GM18502 (cell line): Measurements from ENCODE around the gene SFN.

Experiments
- ATAC-seq: cut with Tn5 transposase; IDR thresholded peaks from one replicate; pipeline ENCODE4 v1.9.1; 2021; ENCODE audit warnings: mild to moderate bottlenecking; ENCODE audit not compliant: unreplicated experiment, poor library complexity

SFN gene

GRCh38 chr1:26907071-26907917, 44.3 kb downstream of the SFN start:
- ATAC-seq = no peak

- no peak for ATAC-seq
Measured at GRCh38 chr1:26909951-26910342, 47.0 kb downstream of the SFN start.

- ATAC-seq = no peak
Measured at GRCh38 chr1:26910343-26911160, 47.6 kb downstream of the SFN start.

GRCh38 chr1:26911399-26912146, 48.6 kb downstream of the SFN start:
- no peak for ATAC-seq

GRCh38 chr1:26912147-26912490, 49.2 kb downstream of the SFN start:
- ATAC-seq = no peak

- ATAC-seq = no peak
Measured at GRCh38 chr1:26913389-26913753, 50.4 kb downstream of the SFN start.
